Right lobe of liver (tissue), 6 donors: ENCODE results near the gene PBXIP1. TPM values are rescaled to one million over a fixed set of nuclear protein-coding genes. Genes with fewer than 3 reads are reported as not detected.

Source experiments
- ATAC-seq, 4 donors: fragments of 200-7000 bp; cut with Tn5 transposase; one replicate each; pipeline ENCODE4 v1.9.1; 2020; ENCODE audit warnings: mild to moderate bottlenecking in 4 of 4, moderate library complexity in 4 of 4
- DNase-seq, 3 donors: peaks; one replicate each; pipeline ENCODE4 v3.0.0-alpha.2; 2020
- H3K27ac ChIP-seq, 3 donors: fragments of 200-600 bp; one replicate each; pipeline ENCODE4 v1.8.0; 2022
- H3K27me3 ChIP-seq, 2 donors: fragments of 200-600 bp; one replicate each; pipeline ENCODE4 v1.8.0; 2022
- H3K36me3 ChIP-seq, 4 donors: fragments of 200-600 bp; sonication (generic) in 1 of 4; one replicate each; pipeline versions ENCODE4 v1.5.1 to v1.8.0; 2017 to 2022; ENCODE audit warnings: control low read depth in 1 of 4
- H3K4me1 ChIP-seq, 4 donors: fragments of 200-600 bp; sonication (generic) in 1 of 4; one replicate each; pipeline versions ENCODE4 v1.5.1 to v1.8.0; 2017 to 2022; ENCODE audit warnings: control low read depth in 1 of 4
- H3K4me3 ChIP-seq, 3 donors: fragments of 200-600 bp; one replicate each; pipeline ENCODE4 v1.8.0; 2022
- H3K9me3 ChIP-seq, 4 donors: fragments of 200-600 bp; sonication (generic) in 1 of 4; one replicate each; pipeline versions ENCODE4 v1.5.1 to v1.8.0; 2017 to 2022; ENCODE audit warnings: control low read depth in 1 of 4
- POLR2A ChIP-seq: fragments of 450-650 bp; IDR thresholded peaks from one replicate; pipeline ENCODE4 v1.6.1; 2017; ENCODE audit warnings: antibody characterized with exemption, mild to moderate bottlenecking
- WGBS: methylation state at CpG from one replicate; pipeline ENCODE4 v1.1.6; 2018; ENCODE audit warnings: low coverage, low lambda C conversion rate; ENCODE audit not compliant: insufficient coverage; ENCODE audit errors: missing lambda C conversion rate; 5-methylcytosine and 5-hydroxymethylcytosine counted together
- intact Hi-C, 2 donors: fragments of 100-400 bp; cut with DNase I; formaldehyde crosslinking; loops; one replicate each; pipeline versions ENCODE4 v1.11.2 to v1.14.1; 2022
- total RNA-seq, 6 experiments: library from RNA; depleted of rRNA in 2 of 6; stranded (reverse); fragments of >200 nt in 2 of 6; fragmentation: NEBNext Ultra II Directional in 3 of 6; extraction: Animal tissue kit (Norgen Biotek cat#: 25700) in 3 of 6; gene quantifications; one replicate each; pipeline versions ENCODE4 v1.1.0 to v1.2.4, GENCODE V29; 2016 to 2023
- TF ChIP-seq, protein P1 (sequence below), 4 donors: fragments of 200-600 bp in 3 of 4; fragments of 450-650 bp in 1 of 4; IDR thresholded peaks; one replicate each; pipeline versions ENCODE4 v1.5.1 to v1.8.0; 2016 to 2022; ENCODE audit warnings: antibody characterized with exemption in 4 of 4, mild to moderate bottlenecking in 2 of 4
- donor health status: DM: no; HTN: yes; CAD: no.
- donor health status: DM: no; HTN: no; CAD: no.
- donor health status: DM: no; HTN: no; CAD: no.
- donor health status: DM: no; HTN: yes; CAD: no.
- donor health status: DM: no; HTN: yes; CAD: no.

Gene PBXIP1
- total RNA-seq, 6 experiments from 2014 or later: 16.7 to 25.9 (median 19.1) TPM

- DNase-seq (no peak), ATAC-seq (no peak)
- peaks cover 0 to 25% (median 4%) of the 10 kb centered on the region in 4 donors for H3K4me1 ChIP-seq
- 77% methylated on average over 6 of the region's 15 CpGs for WGBS
- no peak overlapping the region for H3K27ac ChIP-seq
- peaks cover 0 to 4% (median 0%) of the 10 kb centered on the region in 4 donors for H3K36me3 ChIP-seq
- intact Hi-C loops: loop anchor here in 1 of 2 donors (10.0 kb wide), 1 partner anchor 103 kb away; the partner anchor contains the start of gene ADAM15
- no peaks in the 10 kb centered on the region for H3K27me3 ChIP-seq
- no peak for TF ChIP-seq POLR2A
- TF ChIP-seq, protein P1, sequence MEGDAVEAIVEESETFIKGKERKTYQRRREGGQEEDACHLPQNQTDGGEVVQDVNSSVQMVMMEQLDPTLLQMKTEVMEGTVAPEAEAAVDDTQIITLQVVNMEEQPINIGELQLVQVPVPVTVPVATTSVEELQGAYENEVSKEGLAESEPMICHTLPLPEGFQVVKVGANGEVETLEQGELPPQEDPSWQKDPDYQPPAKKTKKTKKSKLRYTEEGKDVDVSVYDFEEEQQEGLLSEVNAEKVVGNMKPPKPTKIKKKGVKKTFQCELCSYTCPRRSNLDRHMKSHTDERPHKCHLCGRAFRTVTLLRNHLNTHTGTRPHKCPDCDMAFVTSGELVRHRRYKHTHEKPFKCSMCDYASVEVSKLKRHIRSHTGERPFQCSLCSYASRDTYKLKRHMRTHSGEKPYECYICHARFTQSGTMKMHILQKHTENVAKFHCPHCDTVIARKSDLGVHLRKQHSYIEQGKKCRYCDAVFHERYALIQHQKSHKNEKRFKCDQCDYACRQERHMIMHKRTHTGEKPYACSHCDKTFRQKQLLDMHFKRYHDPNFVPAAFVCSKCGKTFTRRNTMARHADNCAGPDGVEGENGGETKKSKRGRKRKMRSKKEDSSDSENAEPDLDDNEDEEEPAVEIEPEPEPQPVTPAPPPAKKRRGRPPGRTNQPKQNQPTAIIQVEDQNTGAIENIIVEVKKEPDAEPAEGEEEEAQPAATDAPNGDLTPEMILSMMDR (IDR thresholded peaks at IDR 0.05): no peak
- H3K4me3 ChIP-seq: no peak overlapping the region
- no peaks in the 10 kb centered on the region for H3K9me3 ChIP-seq
Measured at GRCh38 chr1:154951901-154952657, 3.8 kb downstream of the PBXIP1 start.

GRCh38 chr1:154948079-154948478, 7.8 kb downstream of the PBXIP1 start:
- peaks cover 0 to 7% (median 0%) of the 10 kb centered on the region in 4 donors for H3K36me3 ChIP-seq
- ATAC-seq: no peak
- DNase-seq: no peak
- peaks cover 0 to 20% (median 8%) of the 10 kb centered on the region in 4 donors for H3K4me1 ChIP-seq
- H3K4me3 ChIP-seq: no peak overlapping the region
- no CpG with 5 or more reads among the region's 11 CpGs for WGBS
- TF ChIP-seq, protein P1 (IDR thresholded peaks at IDR 0.05): no peak
- TF ChIP-seq POLR2A: no peak
- H3K27ac ChIP-seq: no peak overlapping the region
- no peaks in the 10 kb centered on the region for H3K27me3 ChIP-seq
- intact Hi-C loops: no loop called here
- H3K9me3 ChIP-seq: no peaks in the 10 kb centered on the region

DNA sequence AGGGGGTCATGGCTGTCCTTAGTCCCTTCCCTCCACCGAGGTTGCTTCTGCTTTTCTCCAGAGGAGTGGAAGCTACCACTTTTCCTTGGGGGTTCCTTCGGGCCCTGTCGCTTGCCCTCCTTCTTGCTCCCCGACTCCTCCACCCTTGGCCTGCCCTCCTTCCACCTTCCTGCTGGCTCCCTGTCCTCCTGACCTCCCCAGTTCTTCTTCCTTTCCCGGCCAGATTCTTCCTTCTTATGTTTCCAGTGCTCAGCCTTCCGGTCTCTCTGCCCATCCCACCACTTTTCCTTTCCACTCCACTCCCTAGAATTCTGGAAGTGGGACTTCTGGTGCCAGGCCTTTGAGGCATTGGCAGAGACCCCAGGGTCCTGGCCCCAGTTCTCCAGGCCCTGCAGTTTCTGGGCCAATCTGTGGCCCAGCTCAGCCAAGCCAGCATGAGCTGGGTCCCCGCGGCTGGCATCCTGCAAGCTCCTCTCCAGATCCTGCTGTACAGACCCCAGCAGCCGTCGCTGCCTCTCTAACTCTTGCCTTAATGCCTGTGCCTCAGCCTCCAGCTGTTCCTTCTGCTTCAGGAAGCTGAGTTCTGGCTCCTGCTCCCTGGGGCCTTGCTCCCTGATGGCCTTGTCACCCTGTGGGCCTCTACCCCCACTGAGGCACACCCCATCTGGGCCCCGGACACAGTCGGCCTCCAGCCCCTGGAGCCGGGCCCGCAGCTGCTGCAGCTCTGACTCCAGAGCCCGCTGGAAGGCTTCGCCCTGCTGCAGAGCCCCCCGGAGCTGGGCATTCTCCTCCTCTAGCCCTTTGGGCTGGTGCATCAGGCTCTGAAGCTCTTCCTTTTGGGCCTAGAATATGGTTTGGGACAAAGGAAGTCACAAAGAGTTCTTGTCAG, 9.7 kb downstream of the PBXIP1 start:
- H3K4me1 ChIP-seq: peaks cover 0 to 28% (median 9%) of the 10 kb centered on the region in 4 donors
- 87% methylated on average over 13 of the region's 17 CpGs for WGBS
- no peaks in the 10 kb centered on the region for H3K27me3 ChIP-seq
- intact Hi-C loops: no loop called here
- no peak for TF ChIP-seq POLR2A
- TF ChIP-seq, protein P1 (IDR thresholded peaks at IDR 0.05): no peak
- DNase-seq (no peak), ATAC-seq (no peak)
- no peaks in the 10 kb centered on the region for H3K9me3 ChIP-seq
- H3K36me3 ChIP-seq: peaks cover 0 to 7% (median 0%) of the 10 kb centered on the region in 4 donors
- no peak overlapping the region for H3K4me3 ChIP-seq
- H3K27ac ChIP-seq: no peak overlapping the region

DNA sequence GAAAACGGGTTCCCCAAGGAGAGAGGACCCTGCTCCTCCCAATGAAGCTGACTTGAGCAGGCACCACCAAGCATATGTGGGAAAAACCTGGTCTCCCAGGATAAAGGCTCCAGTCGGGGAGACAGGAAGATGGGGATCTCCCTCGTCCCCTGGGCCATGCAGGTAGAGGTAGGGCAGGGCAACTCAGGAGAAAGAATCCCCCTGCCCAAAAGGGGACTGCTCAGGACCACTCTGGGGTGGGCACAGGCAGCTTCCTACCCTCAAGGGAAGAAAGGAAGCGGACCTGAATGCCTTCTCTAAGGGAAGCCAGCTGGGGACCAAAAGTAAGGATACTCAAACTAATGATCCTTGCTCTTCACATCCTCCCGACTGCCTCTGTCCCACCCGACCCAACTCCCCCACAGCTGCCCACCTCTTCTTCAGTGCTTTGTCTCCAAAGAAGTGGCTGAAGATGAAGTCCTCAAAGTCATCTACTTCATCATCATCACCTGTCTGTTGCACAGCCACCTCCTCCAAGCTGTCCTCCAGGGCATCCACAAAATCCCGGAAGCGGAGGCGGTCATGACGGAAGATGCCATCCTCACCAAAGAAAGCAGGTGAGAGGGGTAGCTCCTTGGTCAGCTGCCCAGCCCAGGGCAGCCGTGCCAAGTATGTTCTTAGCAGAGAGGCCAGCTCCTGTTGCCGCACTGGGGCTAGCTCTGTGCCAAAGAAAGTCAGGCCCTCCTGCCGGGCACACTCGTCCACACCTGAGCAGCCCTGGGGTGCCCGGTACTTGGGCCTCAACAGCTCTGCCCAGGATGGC, 10.5 kb downstream of the PBXIP1 start:
- ATAC-seq (no peak), DNase-seq (no peak)
- Histone ChIP-seq H3K4me1 (peaks cover 0 to 28% (median 9%) of the 10 kb centered on the region in 4 donors), H3K27me3 (no peaks in the 10 kb centered on the region), H3K4me3 (no peak overlapping the region), H3K27ac (peak overlapping the region in 2 of 3 donors; percentile 70 to 86), H3K9me3 (no peaks in the 10 kb centered on the region), H3K36me3 (peaks cover 0 to 7% (median 0%) of the 10 kb centered on the region in 4 donors)
- intact Hi-C loops: no loop called here
- WGBS: 41% methylated on average over 6 of the region's 15 CpGs
- TF ChIP-seq POLR2A: no peak
- TF ChIP-seq, protein P1 (IDR thresholded peaks at IDR 0.05): no peak
